Activated CD8-positive, alpha-beta memory T cell treated with anti-CD3 and anti-CD28 coated beads, Interleukin-2, amount 50 U/mL, for 24 hours (primary cell): ENCODE measurements around the gene ACER1.
"Not testable (repeated sequence)": the region's sequence is repeated elsewhere in the genome, so short reads cannot be mapped to it uniquely, and the experiment has no call there.

Source experiments
- DNase-seq: peaks from one replicate; pipeline ENCODE4 v3.0.0-alpha.2; 2020; ENCODE audit errors: extremely low read depth

The ACER1 gene

GRCh38 chr19:6287269-6287885 lies 46.0 kb downstream of the ACER1 start:
- no peak for DNase-seq

DNA sequence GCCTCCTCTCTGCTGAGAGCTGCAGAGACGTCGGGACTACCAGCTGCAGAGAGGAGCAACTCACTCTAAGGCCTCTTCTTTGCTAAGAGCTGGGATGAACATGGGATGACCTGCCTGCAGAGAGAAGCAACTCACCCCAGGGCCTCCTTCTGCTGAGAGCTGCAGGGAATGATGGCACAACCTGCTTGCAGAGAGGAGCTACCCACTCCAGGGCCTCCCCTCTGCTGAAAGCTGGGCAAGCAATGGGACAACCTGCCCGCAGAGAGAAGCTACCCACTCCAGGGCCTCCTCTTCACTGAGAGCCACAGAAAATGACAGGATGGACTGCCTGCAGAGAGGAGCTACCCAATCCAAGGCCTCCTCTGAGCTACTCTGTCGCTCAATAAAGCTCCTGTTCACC lies 46.7 kb downstream of the ACER1 start:
- DNase-seq = no peak

- DNase-seq = not testable (repeated sequence)
Observed at GRCh38 chr19:6282393-6282792, 51.0 kb downstream of the ACER1 start.

DNA sequence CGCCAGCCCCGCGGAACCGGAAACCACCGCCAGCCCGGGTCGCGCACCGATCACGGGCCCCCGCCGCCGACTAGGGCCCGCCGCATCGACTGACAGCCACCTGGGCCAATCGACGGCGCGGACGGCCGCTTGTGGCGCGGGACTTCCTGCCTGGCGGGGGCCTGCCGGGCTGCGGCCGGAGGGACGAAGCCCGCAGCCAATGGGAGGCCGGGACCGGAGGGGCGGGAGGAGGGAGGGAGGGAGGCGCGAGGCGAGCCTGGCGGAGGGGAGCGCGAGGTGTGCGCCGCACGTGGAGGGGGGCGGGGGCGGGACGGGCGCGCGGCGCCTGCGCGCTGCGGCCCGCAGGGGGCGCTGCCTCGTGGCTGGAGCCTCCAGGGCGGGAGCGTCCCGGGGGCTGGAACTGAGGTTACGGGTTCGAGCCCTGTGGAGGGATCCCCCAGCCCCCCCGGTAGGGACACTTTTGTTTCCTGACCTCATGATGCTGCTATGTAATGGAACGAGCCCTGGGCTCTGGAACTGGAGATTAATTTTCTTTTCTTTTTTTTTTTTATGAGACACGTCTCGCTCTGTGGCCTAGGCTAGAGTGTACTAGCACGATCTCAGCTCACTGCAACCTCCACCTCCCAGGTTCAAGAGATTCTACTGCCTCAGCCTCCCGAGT lies 53.4 kb downstream of the ACER1 start, which contains the start of gene MLLT1:
Gene MLLT1, minus strand, starts transcription at position 45 of the 661 bp plus-strand sequence. CDS start 191 bp downstream, outside the sequence.
- DNase-seq = peak; percentile 83

- DNase-seq = no peak
Observed at GRCh38 chr19:6279620-6279930, 53.8 kb downstream of the ACER1 start.

GRCh38 chr19:6278740-6279619 lies 54.4 kb downstream of the ACER1 start:
- DNase-seq = no peak

DNA sequence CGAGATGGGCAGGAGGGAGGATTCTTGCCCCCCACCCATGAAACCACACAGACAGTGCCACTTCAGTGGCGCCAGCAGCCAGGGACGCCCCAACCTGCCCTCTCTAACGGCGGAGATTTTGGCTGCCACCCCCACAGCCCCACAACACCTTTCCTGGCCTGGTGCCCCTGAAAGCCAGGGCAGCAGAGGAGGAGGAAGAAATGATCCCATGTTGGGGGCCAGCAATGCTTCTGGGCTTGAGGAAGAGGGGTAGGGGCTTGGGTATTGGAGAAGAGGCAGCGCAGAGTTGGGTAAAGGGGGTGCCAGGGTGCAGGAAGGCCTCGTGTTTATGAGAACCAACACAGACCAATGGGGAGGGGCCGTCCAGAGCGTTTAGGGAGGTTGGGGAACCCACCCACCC lies 55.4 kb downstream of the ACER1 start:
- DNase-seq = no peak

DNA sequence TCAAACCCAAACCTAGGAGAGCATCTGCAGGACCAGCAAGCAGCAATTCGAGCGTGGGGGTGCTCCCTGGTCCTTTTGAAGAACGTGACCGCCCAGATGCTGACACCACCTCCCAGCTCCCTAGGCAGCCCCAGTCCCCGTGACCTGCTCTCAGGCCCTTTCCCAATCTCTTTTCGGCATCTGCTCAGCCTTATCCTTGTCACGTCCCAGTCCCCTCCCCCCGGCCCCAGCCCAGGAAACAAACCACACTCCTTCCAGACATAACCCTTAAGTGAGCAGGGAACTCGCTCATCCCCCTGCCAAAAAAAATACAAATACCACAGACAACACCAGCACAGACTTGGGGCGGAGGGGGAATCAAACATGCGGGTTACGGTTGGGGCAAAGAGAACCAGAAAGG lies 57.0 kb downstream of the ACER1 start:
- no peak for DNase-seq

DNA sequence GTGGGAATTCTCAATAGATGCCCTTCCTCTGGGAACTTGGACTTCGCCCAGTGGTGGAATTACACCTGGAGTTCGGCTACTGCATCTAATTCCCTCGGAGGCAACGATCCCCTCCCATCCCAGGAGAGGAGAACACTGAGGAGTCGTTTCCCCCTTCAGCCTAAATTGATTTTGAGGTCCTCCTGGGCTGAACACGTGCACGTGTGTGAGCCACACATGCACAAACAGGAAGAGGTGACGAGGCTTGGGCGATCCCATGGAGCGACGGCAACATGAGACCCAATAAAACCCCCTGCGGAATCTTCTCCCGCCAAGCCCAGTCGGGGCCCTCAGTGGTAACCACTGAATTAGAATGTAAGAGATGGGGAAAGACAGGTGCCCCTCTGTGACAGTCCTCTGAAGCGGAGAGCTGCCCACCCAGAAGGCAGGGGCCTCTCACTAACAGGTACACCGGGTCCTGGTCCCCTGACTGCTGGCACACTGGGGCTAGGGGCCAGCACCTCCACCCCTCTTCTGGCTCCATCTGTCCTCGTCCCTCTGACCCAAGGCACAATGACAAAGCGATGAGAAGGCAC lies 58.2 kb downstream of the ACER1 start:
- no peak for DNase-seq

GRCh38 chr19:6274756-6275155 lies 58.7 kb downstream of the ACER1 start:
- DNase-seq = no peak

DNA sequence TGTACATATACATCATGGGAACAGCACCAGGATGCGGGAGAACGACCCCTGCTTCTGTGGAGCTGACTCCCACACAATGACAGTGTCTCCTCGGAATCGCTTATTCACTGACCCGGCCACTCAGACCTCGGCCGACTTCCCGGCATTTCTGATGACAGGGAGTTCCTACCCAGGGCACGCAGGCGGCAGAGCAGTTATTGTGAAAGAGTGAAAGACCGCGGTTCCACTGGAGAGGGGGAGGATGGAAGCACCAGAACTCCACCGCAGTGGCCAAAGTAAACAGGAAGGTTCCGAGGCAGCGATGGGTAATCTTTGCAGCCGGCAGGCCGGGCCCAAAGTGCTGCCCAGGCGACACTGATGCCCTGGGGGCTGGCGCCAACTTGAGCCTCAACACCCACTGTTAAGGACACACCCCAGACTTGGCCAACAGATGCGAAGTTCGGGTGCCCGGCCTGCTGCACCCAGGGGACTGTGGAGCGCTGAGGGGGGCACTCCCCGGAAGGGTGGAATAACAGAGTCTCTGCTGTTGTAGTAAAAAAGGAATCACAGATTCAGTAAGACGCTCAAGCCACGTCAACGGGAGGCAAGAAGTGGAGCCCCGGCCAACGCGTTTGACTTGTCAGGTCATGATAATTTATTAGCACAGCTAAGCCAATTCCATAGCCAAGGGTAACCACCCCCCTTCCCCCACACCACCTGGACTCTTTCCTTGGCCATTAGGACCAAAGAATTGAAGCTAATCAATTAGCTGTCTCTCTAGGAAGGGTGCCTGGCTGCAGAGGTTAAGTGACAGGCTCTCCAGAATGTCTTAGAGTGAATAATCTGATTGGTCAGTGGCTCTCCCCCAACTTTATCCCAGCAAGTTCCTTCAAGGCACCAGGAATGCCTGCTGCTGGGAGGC lies 59.5 kb downstream of the ACER1 start:
- DNase-seq = no peak

- no peak for DNase-seq
Observed at GRCh38 chr19:6272913-6273600, 60.4 kb downstream of the ACER1 start.

- no peak for DNase-seq
Observed at GRCh38 chr19:6272411-6272791, 61.0 kb downstream of the ACER1 start.

DNA sequence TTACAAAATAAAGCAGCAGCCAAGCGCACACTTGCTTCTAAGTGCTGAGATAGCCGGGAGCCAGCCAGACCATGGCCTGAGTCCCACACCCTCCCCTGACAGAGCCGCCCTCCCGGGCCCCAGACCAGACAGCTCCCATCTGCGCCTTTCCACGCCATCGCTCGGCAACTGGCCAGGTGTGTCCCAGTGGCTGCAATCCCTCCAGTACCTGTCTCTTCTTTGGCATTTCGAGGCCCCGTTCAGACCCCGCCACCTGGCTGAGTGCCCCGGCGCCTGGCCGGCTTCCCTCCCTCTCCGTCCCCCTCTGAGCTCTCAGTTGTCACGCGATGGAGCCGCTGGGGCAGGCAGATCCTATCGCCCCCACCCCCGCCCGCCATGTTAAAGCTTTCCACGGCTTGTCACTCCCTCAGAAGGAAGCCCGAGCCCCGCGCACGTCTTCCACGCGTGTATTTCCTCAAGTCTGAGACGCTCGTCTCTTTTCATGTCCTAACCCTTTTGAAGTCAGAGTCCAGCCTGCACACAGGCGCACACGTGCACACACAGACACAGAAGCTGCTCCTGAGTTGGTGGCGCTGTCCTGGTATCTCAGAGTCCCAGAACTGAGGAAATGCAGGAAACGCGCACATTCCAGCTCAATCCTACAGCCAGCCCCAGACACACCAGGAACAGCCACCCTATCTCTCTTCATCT lies 61.5 kb downstream of the ACER1 start:
- no peak for DNase-seq

- DNase-seq = no peak
Observed at GRCh38 chr19:6271251-6271650, 62.2 kb downstream of the ACER1 start.

DNA sequence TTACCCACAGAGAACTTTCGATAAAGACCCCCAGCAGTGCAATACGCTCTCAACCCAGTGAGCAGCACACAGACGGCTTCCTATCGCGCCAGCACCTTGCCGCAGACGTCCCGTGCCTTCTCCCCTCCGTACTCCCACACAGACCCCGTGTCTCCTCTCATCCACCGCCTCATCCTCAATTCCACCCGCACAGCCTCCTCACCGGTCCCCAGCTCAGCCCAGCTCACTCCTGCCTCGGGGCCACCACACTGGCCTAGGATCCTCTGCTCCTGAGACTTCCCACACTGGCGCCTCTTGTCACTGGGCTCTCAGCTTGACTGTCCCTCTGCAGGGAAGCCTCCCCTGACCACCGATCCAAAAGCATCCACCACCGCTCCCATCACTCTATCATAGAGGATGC lies 62.6 kb downstream of the ACER1 start:
- DNase-seq = no peak

- no peak for DNase-seq
Observed at GRCh38 chr19:6270076-6270745, 63.2 kb downstream of the ACER1 start.

DNA sequence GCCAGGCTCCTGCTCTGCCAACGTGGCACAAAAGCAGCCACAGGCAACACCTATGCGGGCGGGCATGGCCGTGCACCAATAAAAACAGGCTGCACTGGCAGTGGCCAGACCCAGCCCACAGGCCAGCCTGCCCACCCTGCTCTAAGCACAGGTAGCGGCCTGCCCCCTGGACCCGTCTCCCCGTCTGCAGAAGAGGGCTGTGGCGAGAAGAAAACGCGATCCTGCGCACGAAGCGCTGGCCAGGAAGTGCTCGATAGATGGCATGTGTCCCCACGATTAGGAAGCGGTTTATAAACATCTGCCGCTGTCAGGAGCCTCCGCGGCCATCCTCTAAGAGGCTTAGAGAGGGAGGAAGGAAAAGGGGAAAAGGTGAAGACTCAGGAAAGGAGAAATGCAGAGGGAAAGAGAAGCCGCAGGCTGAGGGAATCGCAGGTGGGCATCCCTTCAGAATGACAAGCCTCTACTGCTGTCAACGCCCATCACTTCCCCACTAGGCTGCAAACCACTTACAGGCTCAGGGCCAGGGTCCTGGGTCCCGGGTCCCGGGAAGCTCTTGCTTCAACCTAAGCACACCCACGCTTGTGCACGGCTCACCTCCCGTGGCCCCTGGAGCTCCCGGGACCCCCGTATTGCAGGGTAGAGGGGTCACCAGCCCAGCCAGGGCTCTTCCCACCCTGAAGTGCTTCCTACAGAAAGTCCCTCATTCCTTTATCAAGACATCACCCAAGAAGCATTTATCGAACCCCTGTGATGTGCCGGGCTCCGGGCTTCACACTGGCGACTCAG lies 64.1 kb downstream of the ACER1 start:
- DNase-seq = no peak

DNA sequence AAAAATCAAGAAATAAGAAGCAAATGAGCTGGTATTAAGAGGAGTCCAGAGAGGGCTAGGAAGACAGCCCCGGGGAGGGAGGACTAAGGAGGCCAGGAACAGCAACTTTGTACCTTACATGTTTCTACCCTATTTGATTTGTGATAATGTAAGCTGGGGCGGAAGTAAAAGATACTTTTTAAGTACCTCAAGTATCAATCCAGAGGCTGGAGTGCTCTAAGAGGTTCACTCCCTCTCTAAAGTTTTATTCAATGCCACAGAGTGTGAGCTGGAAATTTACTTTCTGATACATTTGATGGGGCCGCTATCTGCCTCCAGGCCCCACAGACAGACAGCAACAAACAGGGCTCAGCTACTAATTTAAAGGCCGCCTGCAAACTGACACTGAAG lies 65.0 kb downstream of the ACER1 start:
- DNase-seq = no peak
